Skin epidermis (tissue), 12 donors: ENCODE results near the gene THAP9.
"Not testable (repeated sequence)": the region's sequence is repeated elsewhere in the genome, so short reads cannot be mapped to it uniquely, and the experiment has no call there.

ENCODE experiments used
- H3K27ac ChIP-seq, 21 experiments: fragments of 200-600 bp; sonication (generic) in 11 of 21; one replicate each; pipeline ENCODE4 v1.5.0; 2020; ENCODE audit warnings: mild to moderate bottlenecking in 3 of 21, inconsistent platforms in 2 of 21, moderate library complexity in 2 of 21
- H3K4me3 ChIP-seq, 7 experiments: fragments of 200-600 bp; sonication (generic) in 2 of 7; one replicate each; pipeline ENCODE4 v1.5.0; 2020; ENCODE audit warnings: inconsistent platforms in 2 of 7, mild to moderate bottlenecking in 2 of 7, moderate library complexity in 1 of 7

Gene THAP9

DNA sequence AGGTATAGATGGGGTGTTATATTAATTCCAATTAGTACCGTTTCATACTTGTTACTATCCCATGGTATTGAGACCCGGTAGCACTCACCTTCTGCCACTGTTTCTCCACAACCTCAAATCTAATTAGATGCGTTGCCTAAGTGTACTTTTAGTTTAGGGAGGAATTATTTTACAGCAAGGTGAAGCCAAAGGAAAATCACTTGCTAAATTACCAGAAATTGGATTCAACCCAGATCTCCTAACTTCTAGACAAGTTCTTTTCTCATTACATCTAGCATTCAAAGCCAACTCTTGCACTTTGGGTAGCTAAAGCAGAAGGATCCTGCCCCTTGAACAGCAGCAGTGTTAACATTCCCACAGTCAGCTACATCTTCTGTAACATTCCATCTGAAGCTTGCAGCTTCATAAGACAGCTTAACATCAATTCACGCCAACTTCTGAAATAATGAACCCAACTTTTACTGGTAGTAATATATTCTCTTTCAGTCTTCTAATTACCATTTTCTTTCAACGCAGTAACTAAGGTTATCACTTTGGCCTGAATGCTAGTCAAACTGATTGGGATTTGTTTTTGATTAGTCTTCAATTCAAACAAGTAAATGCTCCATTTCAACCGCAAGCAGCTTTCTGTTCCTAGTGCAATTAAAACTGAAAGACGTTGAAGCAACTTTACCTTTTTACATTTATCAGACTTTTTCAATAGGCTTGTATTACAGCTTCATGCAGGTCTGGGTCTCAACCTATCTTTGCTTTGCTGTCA, 8.6 kb upstream of the THAP9 start:
- H3K4me3 ChIP-seq = peak overlapping the region; percentile 59 to 88 (median 78)
- peak overlapping the region in 20 of 21 experiments; percentile 79 to 99 (median 96) for H3K27ac ChIP-seq

DNA sequence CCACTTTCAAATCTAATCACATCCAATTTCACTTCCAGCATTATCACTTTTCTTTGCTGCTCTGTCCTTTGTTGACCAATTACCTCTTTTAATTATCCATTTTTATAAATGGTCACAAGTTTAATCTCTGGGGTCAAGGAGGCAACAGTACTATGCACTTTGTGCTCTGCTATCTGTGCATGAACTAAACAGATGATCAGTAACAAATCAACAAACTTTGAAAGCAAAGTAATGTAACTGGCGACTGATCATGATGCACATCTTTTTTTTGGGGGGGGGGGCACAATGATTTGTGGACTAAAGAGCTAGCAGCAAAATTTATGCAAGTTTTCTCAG, 8.1 kb upstream of the THAP9 start:
- peak overlapping the region in 1 of 21 experiments; percentile 99 for H3K27ac ChIP-seq

DNA sequence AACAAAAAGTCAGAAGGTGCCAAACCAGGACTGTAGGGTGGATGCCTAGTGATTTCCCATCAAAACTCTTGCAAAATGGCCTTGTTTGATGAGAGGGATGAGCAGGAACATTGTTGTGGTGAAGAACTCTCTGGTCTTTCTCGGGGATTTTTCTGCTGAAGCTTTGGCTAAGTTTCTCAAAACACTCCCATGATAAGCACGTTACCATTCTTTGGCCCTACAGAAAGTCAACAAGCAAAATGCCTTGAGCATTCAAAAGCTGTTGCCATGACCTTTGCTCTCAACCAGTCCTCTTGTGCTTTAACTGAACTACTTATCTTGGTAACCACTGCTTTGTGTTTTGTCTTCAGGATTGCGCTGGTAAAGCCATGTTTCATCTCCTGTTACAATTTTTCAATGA, 6.6 kb upstream of the THAP9 start:
- Histone ChIP-seq H3K27ac (no peak overlapping the region), H3K4me3 (no peak overlapping the region)

More for the DNA sequence above, 8.1 kb upstream of the THAP9 start:
- no peak overlapping the region for H3K4me3 ChIP-seq

DNA sequence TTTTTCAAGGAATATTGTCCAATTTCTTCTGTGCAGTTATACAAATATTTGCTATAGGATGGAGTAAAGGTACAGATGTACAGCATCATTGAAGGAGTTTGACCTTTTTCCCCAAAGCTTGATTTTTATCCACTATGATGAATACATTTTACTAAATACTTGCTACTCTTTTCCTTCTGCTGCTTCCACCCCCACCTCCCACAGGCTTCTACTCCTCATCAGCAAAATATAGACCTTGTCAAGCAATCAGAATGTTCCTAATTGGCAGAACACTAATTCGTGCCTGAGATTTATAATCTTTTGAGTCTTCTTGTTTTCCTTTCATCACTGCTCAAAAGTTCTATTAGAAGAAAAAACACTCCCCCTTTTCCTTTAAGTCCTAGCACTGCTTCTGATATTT, 3.8 kb upstream of the THAP9 start:
- H3K4me3 ChIP-seq = no peak overlapping the region
- no peak overlapping the region for H3K27ac ChIP-seq

DNA sequence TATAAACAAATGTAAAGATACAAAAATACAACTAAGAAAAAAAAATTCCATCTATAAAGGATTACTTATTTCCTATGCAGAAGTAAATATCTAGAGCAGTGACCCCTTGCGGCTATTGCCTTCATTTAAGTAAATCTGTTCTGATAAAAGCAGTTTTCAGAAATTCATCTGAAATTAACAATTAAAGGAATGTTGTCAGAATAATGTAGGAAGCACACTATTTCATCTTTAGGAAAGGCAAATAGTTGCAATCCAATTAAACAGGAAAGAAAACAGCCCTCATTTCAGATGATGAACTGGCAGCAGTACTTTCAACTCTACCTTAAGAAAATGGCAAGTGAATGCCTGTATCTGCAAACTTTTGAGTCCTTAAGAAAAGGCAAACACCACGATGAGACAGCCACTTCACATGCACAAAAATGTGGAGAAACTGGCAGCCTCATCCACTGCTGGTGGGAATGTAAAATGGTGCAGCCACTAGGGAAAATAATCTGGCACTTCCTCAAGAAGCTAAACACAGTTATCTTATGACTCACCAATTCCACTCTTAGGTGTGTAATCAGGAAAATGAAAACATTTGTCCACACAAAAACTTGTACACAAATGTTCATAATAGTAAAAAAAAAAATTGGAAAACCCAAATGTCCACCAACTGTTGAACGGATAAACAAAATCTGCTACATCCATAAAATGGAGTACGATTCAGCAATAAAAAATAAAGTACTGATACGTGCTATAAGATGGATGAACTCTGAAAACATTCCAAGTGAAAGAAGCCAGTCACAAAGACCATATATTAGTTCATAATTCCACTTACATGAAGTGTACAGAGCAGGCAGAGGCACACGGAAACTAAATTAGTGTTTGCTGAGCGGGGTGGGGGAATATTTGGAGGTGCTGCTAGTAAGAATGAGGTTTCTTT, 2.0 kb upstream of the THAP9 start:
- H3K4me3 ChIP-seq = peak overlapping the region; percentile 42 to 75 (median 67)
- peak overlapping the region in 15 of 21 experiments; percentile 1 to 100 (median 98) for H3K27ac ChIP-seq

DNA sequence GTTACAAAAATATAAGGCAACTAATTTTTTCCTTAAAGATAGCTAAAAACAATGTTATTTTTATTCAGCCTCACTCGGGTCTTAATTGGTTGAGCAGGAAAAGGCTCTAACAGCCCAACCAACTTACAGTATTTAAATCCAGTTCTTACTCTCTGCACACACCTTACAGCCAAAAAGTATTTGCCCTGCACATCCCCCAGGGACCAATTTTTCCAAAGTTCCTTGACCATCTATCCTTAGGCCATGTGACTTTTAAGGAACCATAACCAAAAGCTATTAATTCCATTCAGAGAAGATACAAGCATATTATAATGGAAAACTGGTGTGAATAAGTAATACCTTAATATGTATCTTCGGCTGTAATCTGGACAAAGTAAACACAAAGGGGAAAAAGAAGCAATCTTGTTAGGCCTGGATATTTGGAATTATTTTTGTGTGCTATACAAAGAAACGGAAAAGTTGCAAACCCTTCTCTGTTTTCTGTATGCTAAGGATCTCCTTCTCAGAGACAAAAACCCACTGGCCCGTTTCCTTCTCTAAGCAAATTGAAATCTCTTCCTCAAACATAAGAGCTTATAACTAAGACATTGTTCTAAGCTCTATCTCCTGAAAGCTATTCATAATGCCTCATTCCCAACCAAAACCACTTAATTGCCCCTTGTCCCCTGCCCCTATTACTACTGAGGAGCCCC, 1.0 kb upstream of the THAP9 start:
- Histone ChIP-seq H3K4me3 (peak overlapping the region; percentile 42 to 75 (median 67)), H3K27ac (peak overlapping the region; percentile 34 to 100 (median 97))

DNA sequence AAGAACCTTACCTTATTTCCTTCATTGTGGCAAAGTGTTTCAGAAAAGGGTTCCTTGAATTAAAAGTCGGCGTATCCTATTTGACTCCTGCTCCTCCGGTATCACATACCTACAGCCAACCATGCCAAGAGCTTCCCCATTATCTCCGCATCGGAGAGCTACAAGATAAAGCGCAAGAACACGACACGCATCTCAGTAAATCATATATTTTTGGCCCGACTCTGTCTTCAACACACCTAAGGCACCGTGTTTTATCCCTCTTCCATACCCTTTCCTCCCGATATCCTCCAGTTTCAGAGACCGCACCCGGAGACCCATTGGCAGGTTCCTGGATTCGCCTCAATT, 497 bp upstream of the THAP9 start:
- H3K4me3 ChIP-seq = peak overlapping the region; percentile 42 to 75 (median 67)
- H3K27ac ChIP-seq = peak overlapping the region; percentile 34 to 100 (median 97)

DNA sequence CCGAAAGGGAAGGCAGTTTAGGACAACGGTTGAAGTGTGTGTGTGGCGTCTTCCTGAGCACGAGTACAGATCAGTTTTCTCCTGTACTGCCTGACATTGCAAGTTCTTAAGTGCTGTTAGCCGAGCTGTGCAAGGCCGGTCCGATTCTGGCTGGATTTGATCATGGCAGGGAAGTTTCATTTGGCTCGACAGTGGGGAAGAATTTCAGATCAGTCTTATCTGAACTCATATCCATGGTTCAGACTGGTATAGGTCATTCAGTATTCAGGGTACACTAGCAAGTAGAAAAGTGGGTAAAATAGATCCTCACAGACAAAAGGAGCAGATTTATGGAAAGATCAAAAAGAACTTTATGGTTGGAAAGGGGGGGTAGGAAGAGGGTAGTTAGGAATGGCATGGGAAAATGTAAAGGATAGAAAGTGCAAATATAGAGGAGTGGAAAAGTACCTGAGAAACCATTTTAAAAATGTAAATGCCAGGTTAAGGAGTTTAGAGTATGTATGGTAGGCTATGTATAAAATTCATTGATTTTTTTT, 716 bp downstream of the THAP9 start:
- peak overlapping the region; percentile 36 to 100 (median 97) for H3K27ac ChIP-seq
- H3K4me3 ChIP-seq = peak overlapping the region; percentile 42 to 75 (median 67)

DNA sequence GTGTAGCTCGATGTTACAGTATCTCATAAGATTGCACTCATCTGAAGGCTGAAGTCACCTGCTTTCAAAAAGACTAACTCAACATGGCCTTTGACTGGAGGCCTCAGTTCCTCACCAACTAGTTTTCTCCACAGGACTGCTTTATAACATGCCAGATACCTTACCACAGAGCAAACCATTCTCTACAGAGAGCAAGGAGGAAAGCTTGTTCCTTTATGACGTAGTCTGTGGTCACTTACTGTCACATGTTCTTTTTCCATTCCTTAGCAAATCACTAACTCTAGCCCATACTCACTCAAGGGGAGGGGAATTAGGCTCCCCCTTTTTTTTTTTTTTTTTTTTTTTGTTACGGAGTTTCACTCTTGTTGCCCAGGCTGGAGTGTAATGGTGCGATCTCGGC, 3.2 kb downstream of the THAP9 start:
- H3K27ac ChIP-seq = no peak overlapping the region

DNA sequence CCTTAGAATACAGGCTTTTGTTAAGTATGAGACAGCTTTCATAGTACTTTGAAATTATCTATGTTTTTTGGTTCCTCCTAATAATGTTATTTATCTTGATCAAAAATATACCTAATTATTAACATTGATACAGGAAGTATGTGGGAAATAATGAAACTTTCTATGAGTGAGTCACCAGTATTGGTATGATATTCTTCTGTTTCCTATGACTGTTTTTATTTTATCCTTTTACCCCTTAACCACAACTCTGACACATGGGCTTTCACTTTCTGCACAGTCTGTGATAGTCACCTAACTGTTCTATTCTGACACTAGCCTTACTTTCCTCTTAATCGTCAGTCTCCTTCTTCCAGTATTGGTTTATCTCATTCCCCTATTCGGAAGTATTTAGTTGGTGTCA, 4.7 kb downstream of the THAP9 start:
- no peak overlapping the region for H3K4me3 ChIP-seq

More for the DNA sequence above, 3.2 kb downstream of the THAP9 start:
- no peak overlapping the region for H3K4me3 ChIP-seq

DNA sequence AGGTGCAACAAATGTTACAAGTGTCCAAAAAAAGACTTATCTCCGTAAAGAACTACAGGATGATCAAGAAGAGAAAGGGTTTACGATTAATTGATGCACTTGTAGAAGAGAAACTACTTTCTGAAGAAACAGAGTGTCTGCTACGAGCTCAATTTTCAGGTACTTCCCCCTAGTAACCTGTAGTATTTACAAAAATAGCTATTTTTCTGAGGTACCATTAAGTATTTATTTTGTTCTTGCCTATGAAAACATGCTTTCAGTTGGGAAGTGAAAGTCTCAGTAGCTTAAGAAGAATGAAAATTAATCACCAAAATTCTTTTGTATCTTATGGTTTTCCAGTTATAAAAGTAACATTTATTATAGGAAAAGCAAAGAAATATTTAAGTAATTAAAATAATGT, 5.9 kb downstream of the THAP9 start:
- Histone ChIP-seq H3K27ac (no peak overlapping the region), H3K4me3 (no peak overlapping the region)

More for the DNA sequence above, 4.7 kb downstream of the THAP9 start:
- H3K27ac ChIP-seq = no peak overlapping the region

DNA sequence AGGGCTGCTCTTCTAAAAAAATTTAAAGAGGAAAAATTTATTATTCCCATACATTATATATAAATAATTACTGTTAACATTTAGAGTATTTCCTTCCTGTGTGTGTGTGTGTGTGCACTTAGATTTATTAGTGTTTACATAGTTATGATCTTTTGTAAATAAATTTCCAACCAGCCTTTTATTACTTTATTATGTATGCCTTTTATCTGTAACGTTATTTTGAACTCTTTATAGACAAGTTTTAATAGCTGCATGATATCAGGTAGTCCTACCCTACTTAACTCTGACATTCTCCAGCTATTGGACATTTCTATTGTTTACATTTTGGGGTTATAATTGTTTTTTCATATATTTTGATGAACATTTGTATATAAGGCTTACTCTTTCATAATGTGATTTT, 8.8 kb downstream of the THAP9 start:
- H3K4me3 ChIP-seq = no peak overlapping the region
- no peak overlapping the region for H3K27ac ChIP-seq

DNA sequence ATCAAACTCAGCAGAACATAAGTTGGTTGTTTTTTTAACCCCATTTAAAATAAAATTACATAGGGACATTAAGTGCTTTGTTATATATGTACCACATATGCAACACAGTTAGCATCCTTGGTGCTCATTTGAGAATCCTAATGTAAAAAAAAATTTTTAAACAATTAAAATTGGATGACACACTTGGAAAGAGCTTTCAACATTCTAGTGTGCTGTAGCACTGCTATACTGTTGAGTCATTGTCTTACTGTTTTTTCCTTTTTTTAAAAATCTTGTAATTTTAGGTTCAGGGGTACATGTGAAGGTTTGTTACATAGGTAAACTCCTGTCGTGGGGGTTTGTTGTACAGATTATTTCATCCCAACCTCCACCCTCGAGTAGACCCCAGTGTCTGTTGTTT, 12.8 kb downstream of the THAP9 start:
- no peak overlapping the region for H3K4me3 ChIP-seq
- no peak overlapping the region for H3K27ac ChIP-seq

DNA sequence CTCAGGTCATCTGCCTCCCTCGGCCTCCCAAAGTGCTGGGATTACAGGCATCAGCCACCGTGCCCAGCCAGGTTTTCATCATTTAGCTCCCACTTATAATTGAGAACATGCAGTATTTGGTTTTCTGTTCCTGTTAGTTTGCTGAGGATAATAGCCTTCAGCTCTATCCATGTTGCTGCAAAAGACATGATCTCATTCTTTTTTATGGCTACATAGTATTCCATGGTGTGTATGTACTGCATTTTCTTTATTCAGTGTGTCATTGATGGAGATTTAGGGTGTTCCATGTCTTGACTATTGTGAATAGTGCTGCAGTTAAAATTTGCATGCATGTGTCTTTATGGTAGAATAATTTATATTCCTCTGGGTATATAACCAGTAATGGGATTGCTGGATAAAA, 13.4 kb downstream of the THAP9 start:
- H3K27ac ChIP-seq = not testable (repeated sequence)

DNA sequence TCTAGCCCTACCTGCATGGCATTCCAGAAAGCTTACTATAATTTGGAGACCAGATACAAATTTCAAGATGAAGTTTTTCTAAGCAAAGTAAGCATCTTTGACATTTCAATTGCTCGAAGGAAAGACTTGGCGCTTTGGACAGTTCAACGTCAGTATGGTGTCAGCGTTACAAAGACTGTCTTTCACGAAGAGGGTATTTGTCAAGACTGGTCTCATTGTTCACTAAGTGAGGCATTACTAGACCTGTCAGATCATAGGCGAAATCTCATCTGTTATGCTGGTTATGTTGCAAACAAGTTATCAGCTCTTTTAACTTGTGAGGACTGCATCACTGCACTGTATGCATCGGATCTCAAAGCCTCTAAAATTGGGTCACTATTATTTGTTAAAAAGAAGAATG, 17.6 kb downstream of the THAP9 start:
- Histone ChIP-seq H3K27ac (no peak overlapping the region), H3K4me3 (no peak overlapping the region)

More for the DNA sequence above, 13.4 kb downstream of the THAP9 start:
- not testable (repeated sequence) for H3K4me3 ChIP-seq

DNA sequence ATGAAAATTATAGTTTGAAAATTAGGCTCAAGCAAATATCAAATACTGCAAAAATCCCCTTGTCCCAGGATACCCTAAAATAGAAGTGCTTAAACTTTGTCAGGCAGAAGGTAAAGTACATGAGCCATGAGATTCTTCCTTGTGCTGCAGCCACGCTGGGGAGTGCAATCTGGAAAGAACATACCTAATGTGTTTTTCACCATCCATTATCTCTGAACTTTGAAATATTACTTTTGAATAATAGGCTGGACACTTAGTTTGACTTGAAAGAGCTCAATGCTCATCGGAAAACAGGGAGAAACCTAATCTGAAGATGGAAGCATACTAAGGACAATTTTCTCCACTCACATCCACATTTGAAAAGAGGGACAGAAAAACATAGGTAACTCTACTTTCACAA, 18.9 kb downstream of the THAP9 start:
- no peak overlapping the region for H3K27ac ChIP-seq
- no peak overlapping the region for H3K4me3 ChIP-seq

DNA sequence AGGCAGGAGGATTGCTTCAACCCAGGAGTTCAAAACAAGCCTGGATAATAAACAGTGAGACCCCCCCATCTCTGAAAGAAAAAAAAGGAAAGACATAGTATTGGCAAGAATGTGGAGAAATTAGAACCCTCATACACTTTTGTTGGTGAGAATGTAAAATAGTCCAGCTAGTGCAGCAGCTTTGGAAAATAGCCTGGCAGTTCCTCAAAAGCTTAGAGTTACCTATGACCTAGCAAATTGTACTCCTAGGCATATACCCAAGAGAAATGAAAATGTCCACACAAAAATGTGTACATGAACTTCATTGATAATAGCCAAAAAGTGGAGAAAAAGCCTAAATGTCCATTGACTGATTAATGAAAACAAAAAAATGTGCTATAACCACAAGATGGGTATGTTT, 21.3 kb downstream of the THAP9 start:
- H3K27ac ChIP-seq = no peak overlapping the region
- no peak overlapping the region for H3K4me3 ChIP-seq

DNA sequence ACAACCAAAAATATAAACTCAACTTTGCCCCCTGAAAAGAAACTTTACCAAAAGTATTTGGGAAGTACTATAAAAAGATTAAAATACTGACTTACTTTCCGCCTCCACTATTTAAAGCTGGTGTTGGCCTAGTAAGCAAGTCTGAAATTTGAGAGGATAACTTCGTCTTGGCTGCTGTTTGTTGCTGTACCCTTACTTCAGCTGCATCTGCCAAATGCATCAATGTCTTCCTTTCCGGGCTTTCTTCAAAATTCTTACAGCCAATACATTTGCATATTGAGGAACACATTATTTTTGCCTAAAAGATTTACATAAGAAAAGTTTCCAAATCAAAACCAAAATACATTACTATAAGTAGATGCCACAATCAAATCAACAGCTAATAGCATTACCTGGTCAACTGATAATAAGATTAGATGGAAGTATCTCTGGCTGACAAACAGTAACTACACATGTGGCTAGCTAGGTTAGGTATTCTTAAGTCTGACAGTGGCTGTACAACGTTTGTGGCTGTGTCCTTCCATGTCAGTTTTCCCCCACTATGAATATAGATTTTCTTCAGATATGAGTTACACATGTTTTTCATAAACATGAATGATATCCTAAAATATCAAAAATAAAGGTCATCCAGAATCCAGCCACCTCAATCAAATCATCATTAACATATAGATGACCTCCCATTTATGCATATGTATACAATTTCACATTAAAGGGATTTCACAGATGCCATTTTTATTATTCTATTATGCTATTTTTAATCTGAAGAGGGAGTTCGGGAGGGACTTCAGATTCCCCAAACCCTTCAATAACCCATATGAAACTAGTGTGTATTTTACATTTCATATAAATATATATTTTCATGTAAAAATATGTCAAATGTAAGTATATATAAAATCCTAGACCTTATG, 30.6 kb downstream of the THAP9 start:
- Histone ChIP-seq H3K4me3 (no peak overlapping the region), H3K27ac (no peak overlapping the region)

DNA sequence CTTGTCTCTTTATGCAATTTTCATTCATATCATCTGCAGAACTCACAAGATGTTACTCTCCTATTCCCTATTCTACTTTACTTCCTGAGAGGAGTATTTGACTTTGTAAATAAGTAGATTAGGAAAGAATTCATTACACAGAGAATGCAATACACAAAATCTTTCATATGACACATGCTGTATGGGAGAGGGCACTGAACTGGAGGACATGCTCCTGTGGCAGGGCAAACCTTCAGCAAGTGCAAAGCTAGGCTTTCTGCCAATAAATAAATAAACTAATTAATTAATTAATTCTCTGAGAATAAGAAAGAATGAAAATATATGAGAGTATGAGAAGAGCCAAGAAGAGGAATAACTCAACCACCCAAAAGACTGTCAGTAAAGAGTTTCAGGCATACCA, 33.9 kb downstream of the THAP9 start:
- no peak overlapping the region for H3K4me3 ChIP-seq

More for the DNA sequence above, 33.9 kb downstream of the THAP9 start:
- H3K27ac ChIP-seq = no peak overlapping the region
